NCI-H187 treated with DMSO at 0.1 percent for 48 hours (cell line): ENCODE results near the gene CDKN2C.
A peak's percentile ranks its signal among the peaks of the same experiment; 100 is the strongest.
"Not testable (repeated sequence)": the region's sequence is repeated elsewhere in the genome, so short reads cannot be mapped to it uniquely, and the experiment has no call there.

Experiments
- DNase-seq: peaks from one replicate; lab custom pipeline; 2025; lab: John Stamatoyannopoulos, UW

The CDKN2C gene

GRCh38 chr1:50969611-50970508, at the start of gene CDKN2C:
TSS of gene CDKN2C (plus strand) at chr1:50970245. CDS start at chr1:50970369, 124 bp downstream.
- peak; percentile 59 for DNase-seq

GRCh38 chr1:50920409-50920808, 49.6 kb upstream of the CDKN2C start:
- no peak for DNase-seq

DNA sequence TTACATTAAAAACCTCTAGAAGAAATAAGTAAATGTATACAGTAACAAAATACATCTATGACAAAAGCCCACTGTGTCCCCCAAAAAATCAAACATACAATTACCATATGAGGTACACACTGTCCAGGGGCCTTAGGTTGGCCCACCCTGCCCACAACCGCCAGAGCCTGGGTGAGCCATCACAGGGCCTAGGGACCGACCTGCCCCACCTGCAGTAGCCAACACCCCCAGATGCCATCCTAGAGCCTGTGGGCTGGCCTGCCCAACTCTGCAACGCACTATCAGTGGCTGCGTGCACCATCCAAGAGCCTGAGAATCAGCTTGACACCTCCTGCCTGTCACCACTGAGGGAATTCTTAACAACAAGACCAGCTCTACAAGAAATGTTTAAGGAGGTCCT, 49.0 kb upstream of the CDKN2C start:
- no peak for DNase-seq

DNA sequence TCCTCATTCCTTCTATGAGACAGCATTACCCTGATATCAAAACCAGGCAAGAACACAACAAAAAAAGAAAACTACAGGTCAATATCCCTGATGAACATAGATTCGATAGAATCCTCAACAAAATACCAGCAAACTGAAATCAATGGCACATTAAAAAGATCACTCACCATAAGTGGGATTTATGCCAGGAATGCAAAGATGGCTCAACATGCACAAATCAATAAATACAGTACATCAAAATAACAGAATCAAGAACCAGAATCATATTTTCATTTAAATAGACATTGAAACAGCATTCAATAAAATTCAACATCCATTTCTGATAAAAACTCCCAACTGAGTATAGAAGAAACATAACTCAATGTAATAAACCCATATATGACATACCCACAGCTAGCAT, 46.5 kb upstream of the CDKN2C start:
- no peak for DNase-seq

GRCh38 chr1:50929376-50929958, 40.6 kb upstream of the CDKN2C start:
- no peak for DNase-seq

GRCh38 chr1:50930193-50930592, 39.9 kb upstream of the CDKN2C start:
- DNase-seq: no peak

GRCh38 chr1:50930965-50931737, 38.9 kb upstream of the CDKN2C start:
- no peak for DNase-seq

DNA sequence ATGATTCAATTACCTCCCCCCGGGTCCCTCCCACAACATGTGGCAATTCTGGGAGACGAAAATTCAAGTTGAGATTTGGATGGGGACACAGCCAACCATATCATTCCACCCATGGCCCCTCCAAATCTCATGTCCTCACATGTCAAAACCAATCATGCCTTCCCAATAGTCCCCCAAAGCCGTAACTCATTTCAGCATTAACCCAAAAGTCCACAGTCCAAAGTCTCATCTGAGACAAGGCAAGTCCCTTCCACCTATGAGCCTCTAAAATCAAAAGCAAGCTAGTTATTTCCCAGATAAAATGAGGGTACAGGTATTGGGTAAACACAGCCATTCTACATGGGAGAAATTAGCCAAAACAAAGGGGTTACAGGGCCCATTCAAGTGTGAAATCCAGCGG, 38.0 kb upstream of the CDKN2C start:
- not testable (repeated sequence) for DNase-seq

DNA sequence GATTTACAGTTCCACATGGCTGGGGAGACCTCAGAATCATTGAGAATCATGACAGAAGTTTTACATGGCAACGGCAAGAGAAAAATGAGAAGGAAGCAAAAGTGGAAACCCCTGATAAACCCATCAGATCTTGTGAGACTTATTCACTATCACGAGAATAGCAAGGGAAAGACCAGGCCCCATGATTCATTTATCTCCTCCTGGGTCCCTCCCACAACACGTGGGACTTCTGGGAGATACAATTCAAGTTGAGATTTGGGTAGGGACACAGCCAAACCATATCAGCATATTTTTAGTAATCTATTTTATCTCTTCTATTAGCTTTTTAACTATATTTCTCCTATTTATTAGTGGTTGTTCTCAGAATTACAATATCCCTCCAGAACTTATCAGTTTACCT, 36.3 kb upstream of the CDKN2C start:
- DNase-seq: not testable (repeated sequence)

DNA sequence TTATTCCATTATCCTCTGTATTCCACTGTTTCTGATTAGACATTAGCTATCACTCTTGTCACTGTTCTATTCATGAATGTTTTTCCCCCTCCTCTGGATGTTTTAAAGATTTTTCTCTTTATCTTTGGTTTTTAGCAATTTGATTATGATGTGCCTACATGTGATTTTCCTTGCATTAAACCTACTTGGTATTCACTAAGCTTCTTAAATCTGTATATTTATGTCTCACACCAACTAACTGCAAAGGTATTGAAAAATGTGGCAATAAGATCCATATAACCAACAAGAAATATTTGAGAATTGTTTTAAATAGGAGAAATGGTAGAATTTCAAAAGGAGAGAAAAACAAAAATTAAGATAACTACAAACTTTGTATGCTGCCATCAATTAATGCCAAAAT, 35.2 kb upstream of the CDKN2C start:
- no peak for DNase-seq

- DNase-seq: not testable (repeated sequence)
Observed at GRCh38 chr1:50935276-50935675, 34.8 kb upstream of the CDKN2C start.

GRCh38 chr1:50936321-50936720, 33.7 kb upstream of the CDKN2C start:
- no peak for DNase-seq

DNA sequence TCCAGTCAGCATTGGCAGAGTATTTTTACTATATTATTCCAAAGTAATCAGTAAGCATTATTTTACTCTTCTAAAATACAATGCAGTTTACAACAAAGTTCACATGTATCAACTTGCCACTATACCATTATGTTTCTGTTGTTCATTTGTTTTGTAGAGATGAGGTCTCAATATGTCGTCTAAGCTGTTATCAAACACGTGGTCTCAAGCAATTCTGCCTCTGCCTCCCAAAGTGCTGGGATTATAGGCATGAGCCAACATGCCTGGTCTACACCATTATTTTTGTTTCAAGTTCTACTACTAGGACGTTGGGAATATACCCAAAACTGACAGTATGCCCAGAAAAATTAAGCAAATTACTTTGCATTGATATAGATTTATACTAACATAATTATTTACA, 29.8 kb upstream of the CDKN2C start:
- DNase-seq: no peak

GRCh38 chr1:50942334-50942733, 27.7 kb upstream of the CDKN2C start:
- DNase-seq: no peak

- DNase-seq: no peak
Observed at GRCh38 chr1:50949286-50949982, 20.6 kb upstream of the CDKN2C start.

GRCh38 chr1:50950396-50950795, 19.6 kb upstream of the CDKN2C start:
- no peak for DNase-seq

GRCh38 chr1:50952566-50952965, 17.5 kb upstream of the CDKN2C start:
- DNase-seq: not testable (repeated sequence)

DNA sequence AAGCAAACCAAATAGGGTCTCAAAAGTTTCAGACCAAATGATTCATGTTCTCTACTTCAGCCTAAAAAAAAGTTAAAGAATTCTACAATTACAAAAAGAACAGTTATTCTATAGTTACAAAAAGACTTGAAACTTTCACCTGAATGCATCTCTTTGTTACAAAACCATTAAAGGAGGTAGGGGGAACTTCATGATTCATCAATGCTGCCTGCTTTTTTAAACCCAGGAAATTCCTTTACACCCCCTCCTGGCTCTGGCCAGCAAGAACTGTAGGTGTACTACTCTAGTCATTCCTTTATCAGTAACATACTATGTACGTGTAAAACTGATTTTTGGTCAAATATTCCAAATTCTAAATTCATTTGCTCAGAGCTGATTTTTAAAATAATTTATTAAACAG, 14.9 kb upstream of the CDKN2C start:
- no peak for DNase-seq

- DNase-seq: no peak
Observed at GRCh38 chr1:50959303-50959912, 10.6 kb upstream of the CDKN2C start.

DNA sequence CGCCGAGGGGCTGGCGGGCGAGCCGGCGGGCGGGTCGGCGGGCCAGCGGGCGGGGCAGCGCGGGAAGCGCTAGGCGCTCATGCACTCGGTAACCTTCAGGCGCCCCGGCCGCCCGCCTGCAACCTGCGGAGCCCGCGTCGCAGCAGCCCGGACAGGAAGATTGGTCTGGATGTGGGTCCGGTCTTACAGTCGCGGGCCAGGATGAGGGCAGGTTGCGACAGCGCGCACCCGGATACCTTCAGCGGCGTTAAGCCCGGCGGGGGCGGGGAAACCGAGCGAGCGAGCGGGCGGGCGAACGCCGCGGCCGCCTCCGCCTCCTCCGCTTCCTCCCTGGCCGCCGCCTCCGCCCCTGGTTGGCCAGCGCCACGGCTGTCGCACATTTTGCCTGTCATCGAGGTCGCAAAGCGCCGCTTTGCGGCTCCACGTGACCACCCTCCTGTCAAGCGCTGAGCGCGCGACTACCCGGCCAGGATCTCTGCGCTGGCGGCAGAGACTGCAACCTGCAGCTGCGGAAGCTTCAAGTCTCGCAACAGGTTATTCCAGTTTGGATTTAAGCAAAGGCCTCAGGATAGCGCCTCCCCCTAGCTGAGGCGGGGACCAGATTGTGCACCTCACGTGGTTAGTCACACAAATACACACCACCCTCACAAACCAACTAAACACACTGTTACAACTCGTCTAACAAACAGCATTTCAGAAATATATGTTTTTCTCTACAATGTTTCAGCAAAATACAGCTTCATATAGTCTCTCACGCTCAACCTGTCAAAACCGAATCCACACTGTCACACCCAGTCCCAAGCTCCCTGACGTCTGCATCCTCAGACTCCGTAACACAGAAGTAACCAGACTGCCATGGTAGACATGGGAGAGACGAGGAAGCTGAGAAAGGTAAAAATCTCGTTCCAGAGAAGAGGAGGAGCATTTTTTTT, 9.9 kb upstream of the CDKN2C start, which contains the start of gene FAF1:
Gene FAF1, minus strand, starts transcription at position 355 of the 932 bp plus-strand sequence. CDS start 456 bp downstream, outside the sequence.
- DNase-seq: no peak
